ENCODE measurements around the gene PLIN1. TPM values are rescaled to one million over a fixed set of nuclear protein-coding genes. Genes with fewer than 3 reads are reported as not detected.

PLIN1 gene
- total RNA-seq = 0.26 and 1.2 TPM in 2 replicates

GRCh38 chr15:89679212-89679611, at the start of gene PLIN1:
Gene PLIN1, minus strand, starts transcription at chr15:89679367. Its CDS starts 1,878 bp downstream, at chr15:89677489.

GRCh38 chr15:89690276-89691218, 11.4 kb upstream of the PLIN1 start, which contains the start of the genes PEX11A and WDR93:
Gene PEX11A, minus strand, starts transcription at chr15:89690754. Its CDS starts 122 bp downstream, at chr15:89690632.
Gene WDR93, plus strand, starts transcription at chr15:89690811. Its CDS starts 10,936 bp downstream, at chr15:89701747.

GRCh38 chr15:89654847-89655805, 24.0 kb downstream of the PLIN1 start, which contains the start of gene KIF7:
Gene KIF7, minus strand, starts transcription at chr15:89655467. Its CDS starts 2,537 bp downstream, at chr15:89652930.

Other genes with a start within 250 kb of the PLIN1 start
- 0.12 TPM in 1 of 2 replicates, not detected in the other for gene RHCG, start 182.8 kb downstream of the PLIN1 start, total RNA-seq
- gene TICRR, start 103.9 kb downstream of the PLIN1 start, total RNA-seq = 0.34 and 0.93 TPM in 2 replicates
- gene KIF7, start 23.9 kb downstream of the PLIN1 start, total RNA-seq = 13.8 and 14.1 TPM in 2 replicates
- gene PEX11A, start 11.4 kb upstream of the PLIN1 start, total RNA-seq = 3.6 and 5.1 TPM in 2 replicates
- not detected in 2 replicates for gene WDR93, start 11.4 kb upstream of the PLIN1 start, total RNA-seq
- gene MESP1, start 71.9 kb upstream of the PLIN1 start, total RNA-seq = 0.23 and 0.26 TPM in 2 replicates
- gene MESP2, start 97.0 kb upstream of the PLIN1 start, total RNA-seq = 0.23 and 0.68 TPM in 2 replicates
- 210 and 233 TPM in 2 replicates for gene ANPEP, start 135.5 kb upstream of the PLIN1 start, total RNA-seq
- 15.2 and 27.3 TPM in 2 replicates for gene AP3S2, start 214.6 kb upstream of the PLIN1 start, total RNA-seq
- 9.8 and 14.0 TPM in 2 replicates for gene ARPIN, start 233.6 kb upstream of the PLIN1 start, total RNA-seq

Data from pericardium fibroblast (primary cell).